Measurements from ENCODE around the gene NLGN1. TPM values are rescaled to one million over a fixed set of nuclear protein-coding genes. Genes with fewer than 3 reads are reported as not detected.

Gene NLGN1
- total and polyA plus RNA-seq, 2 of the 13 experiments (the other 11 are each of a cell fraction or from before 2014, with no cell fraction given): not detected

DNA sequence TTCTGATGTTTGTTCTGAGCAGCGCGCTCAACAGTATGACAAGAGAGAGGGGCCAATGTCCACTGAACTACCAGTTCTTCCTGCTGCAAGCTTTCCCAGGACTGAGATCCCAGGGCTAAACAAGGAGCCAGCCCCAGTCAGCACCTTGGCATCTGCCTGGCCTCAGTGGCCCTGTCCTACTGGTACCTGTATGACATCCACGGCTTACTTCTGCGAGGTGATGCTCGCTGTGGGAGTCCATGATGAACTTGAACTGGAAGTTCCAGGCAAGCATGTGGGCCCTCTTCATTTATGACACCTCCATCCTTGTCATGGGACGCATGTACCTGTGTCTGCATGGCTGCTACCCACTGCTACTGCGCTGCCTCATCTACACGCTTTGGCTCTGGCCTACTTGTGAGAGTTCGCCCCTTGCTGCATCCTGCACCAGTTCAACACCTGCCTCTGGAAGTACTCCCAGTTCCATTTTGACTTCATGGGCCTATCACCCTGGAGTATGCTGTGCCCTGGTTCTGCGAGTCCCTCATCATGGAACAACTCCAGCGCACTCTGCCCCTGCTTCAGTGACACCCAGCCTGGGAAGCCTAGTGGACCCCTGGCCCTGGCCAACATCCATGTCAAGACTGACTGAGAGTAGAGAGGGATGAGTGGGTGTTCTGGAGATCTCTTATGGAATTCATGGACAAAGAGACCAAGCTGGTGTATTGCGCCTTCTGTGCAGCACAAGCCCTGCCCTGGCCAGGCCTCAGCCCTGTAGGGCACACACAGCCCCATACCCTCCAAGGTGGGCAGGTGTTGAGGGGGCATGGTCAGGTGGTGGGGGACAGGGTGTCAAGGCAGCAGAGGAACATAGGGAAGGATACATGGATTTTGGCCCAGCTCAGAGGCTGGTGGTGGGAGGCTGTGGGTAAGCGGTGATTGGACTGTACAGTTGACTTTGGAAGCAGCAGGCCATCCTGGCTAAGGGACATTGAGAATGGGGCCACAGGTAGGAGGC, 246.8 kb downstream of the NLGN1 start:
- no peak for FAIRE-seq
- no peaks in the 10 kb centered on the region for H3K36me3 ChIP-seq (replicated peaks in 1 of 2; ENCODE audit: control insufficient read depth in 1 of 2, insufficient read depth in 2 of 2, low read length in 2 of 2)
- no peaks in the 10 kb centered on the region for H3K79me2 ChIP-seq (ENCODE audit: insufficient read depth, low read length)
- no peak for ATAC-seq
- no peak overlapping the region for H3K4me3 ChIP-seq (replicated peaks in 1 of 3; ENCODE audit: insufficient read depth in 1 of 3, low read depth in 2 of 3, low read length in 3 of 3)
- ChIA-PET CTCF (ENCODE audit: low intra/inter-chr PET ratio, low total read pairs) (no interaction called here), POLR2A (no interaction called here)
- H3K27ac ChIP-seq (ENCODE audit: extremely low read length, insufficient read depth, low read length): no peak overlapping the region
- H3K4me2 ChIP-seq (ENCODE audit: low read depth, low read length): no peak overlapping the region
- no TSS peak for BruUV-seq (replicated peaks)
- no peak for TF ChIP-seq SMARCC2 (IDR thresholded peaks at IDR 0.05)
- no peak for TF ChIP-seq AGO1 (IDR thresholded peaks at IDR 0.05; ENCODE audit: low read depth, low read length, poor library complexity, severe bottlenecking)
- TF ChIP-seq PAX8 (CRISPR knock-in tag; IDR thresholded peaks at IDR 0.05; ENCODE audit: borderline replicate concordance): no peak
- TF ChIP-seq, protein P1, sequence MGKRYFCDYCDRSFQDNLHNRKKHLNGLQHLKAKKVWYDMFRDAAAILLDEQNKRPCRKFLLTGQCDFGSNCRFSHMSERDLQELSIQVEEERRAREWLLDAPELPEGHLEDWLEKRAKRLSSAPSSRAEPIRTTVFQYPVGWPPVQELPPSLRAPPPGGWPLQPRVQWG (CRISPR knock-in tag; IDR thresholded peaks at IDR 0.05; ENCODE audit: borderline replicate concordance, low read depth): no peak
- TF ChIP-seq ZNF569 (CRISPR knock-in tag; IDR thresholded peaks at IDR 0.05; ENCODE audit: borderline replicate concordance): no peak
- TF ChIP-seq, protein P2, sequence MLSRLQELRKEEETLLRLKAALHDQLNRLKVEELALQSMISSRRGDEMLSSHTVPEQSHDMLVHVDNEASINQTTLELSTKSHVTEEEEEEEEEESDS (CRISPR knock-in tag; IDR thresholded peaks at IDR 0.05; ENCODE audit: borderline replicate concordance): no peak
- TF ChIP-seq, protein P3, sequence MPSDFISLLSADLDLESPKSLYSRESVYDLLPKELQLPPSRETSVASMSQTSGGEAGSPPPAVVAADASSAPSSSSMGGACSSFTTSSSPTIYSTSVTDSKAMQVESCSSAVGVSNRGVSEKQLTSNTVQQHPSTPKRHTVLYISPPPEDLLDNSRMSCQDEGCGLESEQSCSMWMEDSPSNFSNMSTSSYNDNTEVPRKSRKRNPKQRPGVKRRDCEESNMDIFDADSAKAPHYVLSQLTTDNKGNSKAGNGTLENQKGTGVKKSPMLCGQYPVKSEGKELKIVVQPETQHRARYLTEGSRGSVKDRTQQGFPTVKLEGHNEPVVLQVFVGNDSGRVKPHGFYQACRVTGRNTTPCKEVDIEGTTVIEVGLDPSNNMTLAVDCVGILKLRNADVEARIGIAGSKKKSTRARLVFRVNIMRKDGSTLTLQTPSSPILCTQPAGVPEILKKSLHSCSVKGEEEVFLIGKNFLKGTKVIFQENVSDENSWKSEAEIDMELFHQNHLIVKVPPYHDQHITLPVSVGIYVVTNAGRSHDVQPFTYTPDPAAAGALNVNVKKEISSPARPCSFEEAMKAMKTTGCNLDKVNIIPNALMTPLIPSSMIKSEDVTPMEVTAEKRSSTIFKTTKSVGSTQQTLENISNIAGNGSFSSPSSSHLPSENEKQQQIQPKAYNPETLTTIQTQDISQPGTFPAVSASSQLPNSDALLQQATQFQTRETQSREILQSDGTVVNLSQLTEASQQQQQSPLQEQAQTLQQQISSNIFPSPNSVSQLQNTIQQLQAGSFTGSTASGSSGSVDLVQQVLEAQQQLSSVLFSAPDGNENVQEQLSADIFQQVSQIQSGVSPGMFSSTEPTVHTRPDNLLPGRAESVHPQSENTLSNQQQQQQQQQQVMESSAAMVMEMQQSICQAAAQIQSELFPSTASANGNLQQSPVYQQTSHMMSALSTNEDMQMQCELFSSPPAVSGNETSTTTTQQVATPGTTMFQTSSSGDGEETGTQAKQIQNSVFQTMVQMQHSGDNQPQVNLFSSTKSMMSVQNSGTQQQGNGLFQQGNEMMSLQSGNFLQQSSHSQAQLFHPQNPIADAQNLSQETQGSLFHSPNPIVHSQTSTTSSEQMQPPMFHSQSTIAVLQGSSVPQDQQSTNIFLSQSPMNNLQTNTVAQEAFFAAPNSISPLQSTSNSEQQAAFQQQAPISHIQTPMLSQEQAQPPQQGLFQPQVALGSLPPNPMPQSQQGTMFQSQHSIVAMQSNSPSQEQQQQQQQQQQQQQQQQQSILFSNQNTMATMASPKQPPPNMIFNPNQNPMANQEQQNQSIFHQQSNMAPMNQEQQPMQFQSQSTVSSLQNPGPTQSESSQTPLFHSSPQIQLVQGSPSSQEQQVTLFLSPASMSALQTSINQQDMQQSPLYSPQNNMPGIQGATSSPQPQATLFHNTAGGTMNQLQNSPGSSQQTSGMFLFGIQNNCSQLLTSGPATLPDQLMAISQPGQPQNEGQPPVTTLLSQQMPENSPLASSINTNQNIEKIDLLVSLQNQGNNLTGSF (CRISPR knock-in tag; IDR thresholded peaks at IDR 0.05): no peak
- TF ChIP-seq ZNF329 (CRISPR knock-in tag; IDR thresholded peaks at IDR 0.05; ENCODE audit: low read depth): no peak
- no peak for TF ChIP-seq RAD21 (CRISPR knock-in tag; IDR thresholded peaks at IDR 0.05)
- TF ChIP-seq ZNF432 (CRISPR knock-in tag; IDR thresholded peaks at IDR 0.05; ENCODE audit: borderline replicate concordance): no peak
- no peak for TF ChIP-seq MEIS1 (CRISPR knock-in tag; IDR thresholded peaks at IDR 0.05; ENCODE audit: borderline replicate concordance)
- TF ChIP-seq, protein P4, sequence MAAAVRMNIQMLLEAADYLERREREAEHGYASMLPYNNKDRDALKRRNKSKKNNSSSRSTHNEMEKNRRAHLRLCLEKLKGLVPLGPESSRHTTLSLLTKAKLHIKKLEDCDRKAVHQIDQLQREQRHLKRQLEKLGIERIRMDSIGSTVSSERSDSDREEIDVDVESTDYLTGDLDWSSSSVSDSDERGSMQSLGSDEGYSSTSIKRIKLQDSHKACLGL (CRISPR knock-in tag; IDR thresholded peaks at IDR 0.05): no peak
- no peak for TF ChIP-seq MED8 (CRISPR knock-in tag; IDR thresholded peaks at IDR 0.05; ENCODE audit: insufficient replicate concordance)
- TF ChIP-seq HES4 (CRISPR knock-in tag; IDR thresholded peaks at IDR 0.05; ENCODE audit: borderline replicate concordance): no peak
- TF ChIP-seq BRD4 (CRISPR knock-in tag; IDR thresholded peaks at IDR 0.05): no peak
- no peak for TF ChIP-seq ZZZ3 (CRISPR knock-in tag; IDR thresholded peaks at IDR 0.05; ENCODE audit: borderline replicate concordance)
- TF ChIP-seq CEBPB (IDR thresholded peaks at IDR 0.05; ENCODE audit: borderline replicate concordance, low read depth, low read length): no peak
- H3K27me3 ChIP-seq (ENCODE audit: control insufficient read depth in 1 of 2, insufficient read depth in 2 of 2, low read length in 2 of 2): no peaks in the 10 kb centered on the region
- no peaks in the 10 kb centered on the region for H3K4me1 ChIP-seq (ENCODE audit: insufficient read depth, low read length)
- 74% methylated on average over 8 of the region's 13 CpGs for WGBS (ENCODE audit: low lambda C conversion rate)
- in situ Hi-C loops (cut with HindIII; ENCODE audit: extremely low pct_ligation_motif_present, low pct_unique_long_range_greater_than_20kb): no loop called here
- H4K20me1 ChIP-seq (ENCODE audit: insufficient read depth, low read length): no peaks in the 10 kb centered on the region
- intact Hi-C loops (cut with micrococcal nuclease; ENCODE audit: unreplicated experiment): no loop called here
- H3K9me3 ChIP-seq (ENCODE audit: low read length): no peaks in the 10 kb centered on the region
- no peak overlapping the region for H3K9ac ChIP-seq (ENCODE audit: insufficient read depth, low read depth, low read length)
- no peak overlapping the region for H2AFZ ChIP-seq (ENCODE audit: low read length)
- no peak for DNase-seq (ENCODE audit: low spot score)
